SJCRH30 (cell line): ENCODE results near the gene ARHGAP4. TPM values are rescaled to one million over a fixed set of nuclear protein-coding genes. Genes with fewer than 3 reads are reported as not detected.

Experiments
- DNase-seq, 2 experiments: peaks; one replicate each; pipeline ENCODE4 v3.0.0-alpha.2; 2015 to 2020
- H3K27ac ChIP-seq: fragments of 250-450 bp; sonication (Bioruptor Pico); 2 replicates; pipeline ENCODE4 v1.5.1; 2020; ENCODE audit warnings: mild to moderate bottlenecking, moderate library complexity
- H3K27me3 ChIP-seq: fragments of 250-450 bp; sonication (Bioruptor Pico); 2 replicates; pipeline ENCODE4 v1.5.1; 2020; ENCODE audit warnings: mild to moderate bottlenecking, moderate library complexity
- H3K36me3 ChIP-seq: fragments of 250-450 bp; sonication (Bioruptor Pico); 2 replicates; pipeline ENCODE4 v1.5.1; 2020; ENCODE audit warnings: mild to moderate bottlenecking, moderate library complexity
- H3K4me1 ChIP-seq: fragments of 250-450 bp; sonication (Bioruptor Pico); 2 replicates; pipeline ENCODE4 v1.5.1; 2020; ENCODE audit warnings: mild to moderate bottlenecking, moderate library complexity
- H3K4me3 ChIP-seq: fragments of 250-450 bp; sonication (Bioruptor Pico); 2 replicates; pipeline ENCODE4 v1.5.1; 2020; ENCODE audit warnings: mild to moderate bottlenecking, moderate library complexity
- H3K9me3 ChIP-seq: fragments of 250-450 bp; sonication (Bioruptor Pico); replicated peaks from 2 replicates; pipeline ENCODE4 v1.5.1; 2020; ENCODE audit warnings: mild to moderate bottlenecking, moderate library complexity
- total RNA-seq: library from RNA; depleted of rRNA; stranded (reverse); fragments of >200 nt; shearing (Covaris generic); gene quantifications from 2 replicates; pipeline ENCODE4 v1.2.3, GENCODE V29; 2014

Gene ARHGAP4
- total RNA-seq, 1 experiment from 2014 or later = 8.2 TPM

GRCh38 chrX:153901753-153902140, 24.3 kb downstream of the ARHGAP4 start:
- H3K27ac ChIP-seq = no peak overlapping the region; the same call in 1 of the 2 replicates

GRCh38 chrX:153900831-153901752, 25.0 kb downstream of the ARHGAP4 start:
- Histone ChIP-seq H3K9me3 (no peaks in the 10 kb centered on the region), H3K4me3 (peak overlapping the region; percentile 25), H3K4me1 (peaks cover 20% of the 10 kb centered on the region), H3K27ac (peak overlapping the region; percentile 22; the same call in 1 of the 2 replicates), H3K27me3 (no peaks in the 10 kb centered on the region), H3K36me3 (no peaks in the 10 kb centered on the region)
- DNase-seq = peak; percentile 90

More at GRCh38 chrX:153901753-153902140, 24.3 kb downstream of the ARHGAP4 start:
- Histone ChIP-seq H3K4me3 (no peak overlapping the region), H3K27me3 (no peaks in the 10 kb centered on the region), H3K9me3 (no peaks in the 10 kb centered on the region), H3K36me3 (no peaks in the 10 kb centered on the region), H3K4me1 (peaks cover 20% of the 10 kb centered on the region)
- no peak for DNase-seq

DNA sequence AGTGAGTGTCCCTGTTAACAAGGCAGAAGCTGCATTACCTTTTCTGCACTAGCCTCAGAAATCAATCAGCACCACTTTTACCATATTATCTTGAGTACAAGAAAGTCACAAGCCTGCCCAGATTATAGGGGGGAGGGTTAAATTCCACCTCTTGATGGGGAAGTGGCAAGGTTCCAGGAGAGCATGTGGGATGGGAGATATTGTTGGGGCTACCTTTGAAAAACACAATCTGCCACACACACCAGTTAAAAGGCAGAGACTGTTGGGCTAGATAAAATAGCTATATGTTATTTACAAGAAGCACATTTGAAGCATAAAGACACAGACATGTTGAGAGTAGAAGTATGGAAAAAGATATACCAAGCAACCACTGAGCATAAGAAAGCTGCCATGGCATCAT, 28.2 kb downstream of the ARHGAP4 start:
- Histone ChIP-seq H3K9me3 (no peaks in the 10 kb centered on the region), H3K4me1 (peaks cover 31% of the 10 kb centered on the region), H3K27me3 (no peaks in the 10 kb centered on the region), H3K27ac (no peak overlapping the region), H3K36me3 (no peaks in the 10 kb centered on the region), H3K4me3 (no peak overlapping the region)
- DNase-seq = no peak

GRCh38 chrX:153889123-153889522, 36.9 kb downstream of the ARHGAP4 start:
- no peaks in the 10 kb centered on the region for H3K36me3 ChIP-seq
- no peak overlapping the region for H3K4me3 ChIP-seq
- no peak overlapping the region for H3K27ac ChIP-seq
- no peaks in the 10 kb centered on the region for H3K9me3 ChIP-seq
- H3K27me3 ChIP-seq = no peaks in the 10 kb centered on the region
- no peak for DNase-seq
- H3K4me1 ChIP-seq = peaks cover 20% of the 10 kb centered on the region

DNA sequence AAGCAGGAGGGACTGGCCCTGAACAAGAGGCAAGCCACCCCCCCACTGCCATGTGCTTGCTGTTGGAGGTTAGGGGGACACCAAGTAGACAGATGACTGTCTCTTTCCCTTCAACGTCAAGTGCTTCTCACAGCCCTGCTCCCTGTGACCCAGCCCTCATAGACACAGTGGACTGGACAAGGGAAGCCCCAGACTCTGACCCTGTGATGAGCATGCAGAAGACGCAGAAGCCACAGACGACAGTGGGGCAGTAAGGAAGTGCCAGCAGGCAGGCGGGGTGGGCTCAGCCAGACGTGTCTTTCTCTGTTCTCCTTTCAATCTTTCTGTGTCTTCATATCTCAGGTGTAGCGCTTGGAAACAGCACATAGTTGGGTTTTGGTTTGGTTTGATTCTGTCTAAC, 37.7 kb downstream of the ARHGAP4 start:
- no peaks in the 10 kb centered on the region for H3K9me3 ChIP-seq
- peaks cover 14% of the 10 kb centered on the region for H3K4me1 ChIP-seq
- H3K36me3 ChIP-seq = no peaks in the 10 kb centered on the region
- DNase-seq = no peak
- no peak overlapping the region for H3K27ac ChIP-seq
- no peak overlapping the region for H3K4me3 ChIP-seq
- no peaks in the 10 kb centered on the region for H3K27me3 ChIP-seq

DNA sequence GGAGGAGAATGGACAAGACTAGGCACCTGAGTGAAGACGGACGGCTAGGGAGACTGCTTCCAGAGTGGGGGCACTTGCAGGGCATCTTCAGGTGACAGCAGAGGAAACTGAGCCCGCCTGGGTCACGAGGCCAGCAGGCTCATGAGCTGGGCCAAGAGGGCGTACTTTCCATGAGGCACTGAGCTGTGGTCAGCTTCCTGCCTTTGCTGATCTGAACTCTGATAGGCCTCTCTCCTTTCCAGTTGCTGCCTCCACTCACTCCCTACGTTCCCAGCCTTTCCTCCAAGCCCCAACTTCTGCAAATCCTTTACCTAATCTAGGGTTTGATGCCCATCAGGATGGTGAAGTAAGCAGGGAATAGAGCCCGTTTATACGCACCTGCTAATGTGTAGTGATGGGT, 38.7 kb downstream of the ARHGAP4 start:
- Histone ChIP-seq H3K36me3 (no peaks in the 10 kb centered on the region), H3K27ac (no peak overlapping the region), H3K4me1 (peaks cover 15% of the 10 kb centered on the region), H3K4me3 (no peak overlapping the region), H3K9me3 (no peaks in the 10 kb centered on the region), H3K27me3 (no peaks in the 10 kb centered on the region)
- no peak for DNase-seq

- no peak for DNase-seq
- Histone ChIP-seq H3K27ac (peak overlapping the region; percentile 25; the same call in 1 of the 2 replicates), H3K36me3 (no peaks in the 10 kb centered on the region), H3K4me3 (no peak overlapping the region; the same call in 1 of the 2 replicates), H3K9me3 (no peaks in the 10 kb centered on the region), H3K27me3 (no peaks in the 10 kb centered on the region), H3K4me1 (peaks cover 19% of the 10 kb centered on the region)
Observed at GRCh38 chrX:153886915-153887314, 39.1 kb downstream of the ARHGAP4 start.

DNA sequence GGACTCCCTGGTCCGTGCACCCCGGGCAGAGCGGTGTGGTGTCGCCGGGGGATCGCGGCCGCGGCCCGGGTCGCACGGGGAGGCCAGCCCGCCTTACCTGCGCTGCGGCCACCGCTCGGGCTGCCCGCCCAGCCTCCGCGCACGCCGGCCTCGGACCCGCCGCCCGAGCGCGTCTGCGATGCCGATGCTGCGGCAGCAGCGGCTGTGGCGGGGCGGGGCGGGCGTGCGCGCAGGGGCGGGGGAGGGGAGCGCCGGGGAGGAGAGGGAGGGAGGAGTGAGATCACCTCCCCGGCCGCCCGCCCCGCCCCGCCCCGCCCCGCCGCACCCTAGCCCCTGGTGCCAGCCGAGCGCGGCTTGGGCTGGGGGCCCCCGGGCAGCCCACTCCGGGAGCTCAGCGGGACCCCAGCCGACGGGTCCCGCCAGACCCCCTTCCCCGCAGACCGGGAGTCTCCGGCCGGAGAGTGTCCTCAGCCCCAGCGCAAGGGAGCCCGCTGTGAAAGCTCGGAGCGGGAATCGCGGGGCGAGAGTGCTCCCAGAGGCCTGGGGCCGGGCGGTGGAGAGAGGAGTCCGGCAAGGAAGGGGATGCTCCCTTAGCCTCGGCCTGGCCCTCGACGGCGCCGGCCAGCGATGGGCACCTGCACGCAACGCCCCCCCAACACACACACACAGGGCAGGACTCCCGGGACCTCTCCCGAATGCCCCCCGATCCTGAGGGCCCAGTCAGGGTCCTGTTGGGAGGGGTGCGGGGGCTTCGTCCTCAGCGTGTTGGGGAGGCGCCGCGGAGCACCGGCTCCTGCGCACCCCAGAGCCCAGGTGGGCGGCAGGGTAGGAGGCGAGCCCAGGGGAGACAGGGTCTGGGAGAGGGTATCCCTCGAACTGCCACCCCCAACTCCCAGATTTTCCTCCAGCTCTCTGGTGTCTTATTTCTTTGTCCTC, 39.8 kb downstream of the ARHGAP4 start, which contains the start of gene L1CAM:
Gene L1CAM (minus strand): TSS at position 206 of the 936 bp plus-strand sequence. CDS start 10,337 bp downstream, outside the sequence.
- H3K4me3 ChIP-seq = peak within 1 kb of the TSS; percentile 63
- no peaks in the 10 kb centered on the region for H3K36me3 ChIP-seq
- peak within 1 kb of the TSS; percentile 25; the same call in 1 of the 2 replicates for H3K27ac ChIP-seq
- H3K27me3 ChIP-seq = no peaks in the 10 kb centered on the region
- H3K4me1 ChIP-seq = peaks cover 26% of the 10 kb centered on the region
- no peaks in the 10 kb centered on the region for H3K9me3 ChIP-seq
- peak in 1 of 2 experiments; percentile 45 for DNase-seq

- Histone ChIP-seq H3K36me3 (no peaks in the 10 kb centered on the region), H3K27me3 (no peaks in the 10 kb centered on the region), H3K4me1 (peaks cover 36% of the 10 kb centered on the region), H3K27ac (no peak overlapping the region; the same call in 1 of the 2 replicates), H3K9me3 (no peaks in the 10 kb centered on the region), H3K4me3 (peak overlapping the region; percentile 63)
- DNase-seq = no peak
Observed at GRCh38 chrX:153885208-153885787, 40.8 kb downstream of the ARHGAP4 start.

GRCh38 chrX:153884590-153884989, 41.5 kb downstream of the ARHGAP4 start:
- Histone ChIP-seq H3K4me3 (peak overlapping the region; percentile 63), H3K36me3 (no peaks in the 10 kb centered on the region), H3K4me1 (peaks cover 43% of the 10 kb centered on the region), H3K9me3 (no peaks in the 10 kb centered on the region), H3K27me3 (no peaks in the 10 kb centered on the region), H3K27ac (no peak overlapping the region)
- no peak for DNase-seq

DNA sequence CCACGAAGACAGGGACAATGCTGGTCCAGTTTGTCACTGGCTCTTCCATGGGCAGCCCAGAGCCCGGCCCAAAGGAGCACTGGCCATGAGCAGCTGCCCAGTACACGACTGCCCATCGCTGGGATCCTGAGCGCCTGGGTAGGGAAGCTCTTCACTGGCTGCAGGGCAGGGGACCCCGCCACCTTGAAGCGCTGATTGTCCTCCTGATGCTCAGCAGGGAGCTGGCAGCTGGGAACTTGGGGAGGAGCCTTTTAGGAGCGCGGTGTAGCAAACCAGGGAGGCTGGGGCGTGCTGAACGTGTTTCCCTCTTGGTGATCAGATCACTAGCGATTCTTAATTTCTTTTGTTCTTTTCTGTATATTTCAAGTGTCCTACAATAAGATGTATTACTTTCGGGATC, 41.9 kb downstream of the ARHGAP4 start:
- H3K4me1 ChIP-seq = peaks cover 46% of the 10 kb centered on the region
- H3K9me3 ChIP-seq = no peaks in the 10 kb centered on the region
- no peaks in the 10 kb centered on the region for H3K36me3 ChIP-seq
- no peak overlapping the region for H3K4me3 ChIP-seq
- no peaks in the 10 kb centered on the region for H3K27me3 ChIP-seq
- DNase-seq = no peak
- H3K27ac ChIP-seq = no peak overlapping the region

GRCh38 chrX:153883163-153883843, 42.8 kb downstream of the ARHGAP4 start:
- Histone ChIP-seq H3K4me3 (no peak overlapping the region), H3K36me3 (no peaks in the 10 kb centered on the region), H3K27ac (peak overlapping the region; percentile 92), H3K4me1 (peaks cover 50% of the 10 kb centered on the region), H3K9me3 (no peaks in the 10 kb centered on the region), H3K27me3 (no peaks in the 10 kb centered on the region)
- no peak for DNase-seq

GRCh38 chrX:153882557-153882956, 43.5 kb downstream of the ARHGAP4 start:
- H3K27ac ChIP-seq = peak overlapping the region; percentile 92
- H3K9me3 ChIP-seq = no peaks in the 10 kb centered on the region
- no peaks in the 10 kb centered on the region for H3K27me3 ChIP-seq
- no peak overlapping the region for H3K4me3 ChIP-seq
- H3K36me3 ChIP-seq = no peaks in the 10 kb centered on the region
- H3K4me1 ChIP-seq = peaks cover 56% of the 10 kb centered on the region
- no peak for DNase-seq

DNA sequence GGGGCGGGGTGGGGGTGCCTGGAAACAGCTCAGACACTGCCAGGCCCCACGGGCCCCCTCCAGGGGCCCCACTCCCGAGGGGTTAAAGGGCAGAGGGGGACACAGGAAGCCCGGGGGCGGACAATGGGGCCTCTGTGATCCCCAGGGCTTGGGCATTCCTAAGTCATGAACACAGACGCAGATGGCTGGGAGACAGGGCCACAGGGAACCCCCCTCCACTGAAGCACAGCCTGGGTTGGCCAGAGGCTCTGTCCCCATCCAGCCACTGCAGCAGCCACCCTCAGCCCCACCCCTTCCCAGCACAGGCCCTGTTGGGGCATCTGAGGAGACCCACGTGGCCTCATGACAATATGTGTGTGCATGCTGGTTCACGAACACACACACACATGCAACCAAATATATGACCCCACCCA, 44.0 kb downstream of the ARHGAP4 start:
- H3K4me3 ChIP-seq = no peak overlapping the region
- peak; percentile 87 for DNase-seq
- no peaks in the 10 kb centered on the region for H3K9me3 ChIP-seq
- no peaks in the 10 kb centered on the region for H3K36me3 ChIP-seq
- H3K4me1 ChIP-seq = peaks cover 54% of the 10 kb centered on the region
- no peaks in the 10 kb centered on the region for H3K27me3 ChIP-seq
- H3K27ac ChIP-seq = peak overlapping the region; percentile 92
